ENCODE results near the gene SCARB1.

The SCARB1 gene

DNA sequence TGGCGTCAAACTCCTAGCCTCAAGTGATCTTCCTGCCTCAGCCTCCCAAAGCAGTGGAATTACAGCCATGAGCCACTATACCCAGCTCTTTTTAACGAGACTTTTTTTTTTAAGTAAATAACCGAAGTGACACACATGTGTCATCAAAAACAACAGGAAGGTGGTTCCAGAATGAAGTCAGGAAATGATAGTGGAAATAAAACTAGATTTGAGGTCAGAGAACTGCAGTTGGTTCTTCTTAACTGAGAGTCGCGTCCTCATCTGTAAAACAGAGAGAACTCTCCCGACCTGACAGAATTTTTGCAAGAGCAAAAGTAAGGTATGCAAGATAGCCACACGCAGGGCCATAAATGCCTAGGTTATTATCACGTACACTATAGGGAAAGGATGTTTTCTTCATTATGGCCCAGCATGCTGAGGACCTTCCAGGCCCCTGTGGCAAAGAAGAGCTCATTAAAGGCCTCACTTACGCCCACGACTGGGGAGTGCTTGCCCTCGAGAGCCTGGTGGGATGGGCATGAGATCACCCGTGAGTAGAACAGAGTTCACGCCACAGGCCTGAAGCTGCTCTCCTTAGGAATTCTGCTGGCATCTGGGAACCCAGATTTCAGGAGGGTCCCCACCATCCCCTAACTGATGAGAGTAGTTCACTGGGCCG lies 67.2 kb downstream of the SCARB1 start:
- no peak overlapping the region for H3K4me3 ChIP-seq (ENCODE audit: control insufficient read depth, low read depth, low read length)
- DNase-seq (ENCODE audit: low read depth), result no peak
- TF ChIP-seq, protein P1, sequence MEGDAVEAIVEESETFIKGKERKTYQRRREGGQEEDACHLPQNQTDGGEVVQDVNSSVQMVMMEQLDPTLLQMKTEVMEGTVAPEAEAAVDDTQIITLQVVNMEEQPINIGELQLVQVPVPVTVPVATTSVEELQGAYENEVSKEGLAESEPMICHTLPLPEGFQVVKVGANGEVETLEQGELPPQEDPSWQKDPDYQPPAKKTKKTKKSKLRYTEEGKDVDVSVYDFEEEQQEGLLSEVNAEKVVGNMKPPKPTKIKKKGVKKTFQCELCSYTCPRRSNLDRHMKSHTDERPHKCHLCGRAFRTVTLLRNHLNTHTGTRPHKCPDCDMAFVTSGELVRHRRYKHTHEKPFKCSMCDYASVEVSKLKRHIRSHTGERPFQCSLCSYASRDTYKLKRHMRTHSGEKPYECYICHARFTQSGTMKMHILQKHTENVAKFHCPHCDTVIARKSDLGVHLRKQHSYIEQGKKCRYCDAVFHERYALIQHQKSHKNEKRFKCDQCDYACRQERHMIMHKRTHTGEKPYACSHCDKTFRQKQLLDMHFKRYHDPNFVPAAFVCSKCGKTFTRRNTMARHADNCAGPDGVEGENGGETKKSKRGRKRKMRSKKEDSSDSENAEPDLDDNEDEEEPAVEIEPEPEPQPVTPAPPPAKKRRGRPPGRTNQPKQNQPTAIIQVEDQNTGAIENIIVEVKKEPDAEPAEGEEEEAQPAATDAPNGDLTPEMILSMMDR (IDR thresholded peaks at IDR 0.05; ENCODE audit: control insufficient read depth, insufficient read depth, low read depth, low read length, missing control alignments), result no peak

DNA sequence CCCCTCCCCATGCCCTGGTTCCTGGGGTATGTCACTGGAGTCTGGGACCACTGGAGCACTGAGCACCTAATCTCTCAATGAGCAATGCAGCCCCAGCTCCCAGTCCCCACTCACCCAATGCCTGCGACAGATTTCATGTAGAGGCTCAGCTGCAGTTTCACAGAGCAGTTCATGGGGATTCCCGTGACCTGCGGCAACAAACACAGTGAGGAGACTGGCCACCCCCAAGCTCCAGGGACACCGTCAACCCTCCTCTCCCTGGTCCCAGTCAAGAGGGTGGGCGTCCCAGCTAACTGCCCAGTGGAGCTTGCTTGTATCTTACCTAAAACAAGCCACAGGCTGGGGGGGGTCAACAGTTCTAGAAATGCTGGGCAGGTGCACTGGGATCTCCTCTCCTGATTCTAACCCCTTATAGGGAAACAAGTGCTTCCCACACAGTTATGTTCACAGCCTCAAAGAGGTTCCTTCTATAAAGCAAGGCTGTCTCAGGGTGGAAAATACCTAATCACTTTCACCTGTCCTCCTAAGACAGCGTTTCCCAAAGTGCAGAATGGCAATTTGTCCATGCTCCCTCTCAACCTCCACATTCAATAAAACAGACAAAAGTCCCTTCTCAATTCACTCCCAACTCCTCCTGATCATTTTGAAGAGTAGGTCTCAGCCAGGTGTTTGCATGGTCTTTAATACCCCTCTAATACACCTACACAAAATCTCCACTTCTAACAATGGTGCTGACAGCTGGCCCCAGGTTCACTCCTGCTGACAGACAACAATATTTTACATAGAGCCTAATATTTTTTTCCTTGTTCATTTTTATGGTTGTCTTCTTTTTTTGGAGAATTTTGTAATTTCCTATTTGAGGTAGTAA lies 68.3 kb downstream of the SCARB1 start:
- DNase-seq (ENCODE audit: low read depth), result no peak
- TF ChIP-seq, protein P1 (IDR thresholded peaks at IDR 0.05; ENCODE audit: control insufficient read depth, insufficient read depth, low read depth, low read length, missing control alignments), result no peak
- no peak overlapping the region for H3K4me3 ChIP-seq (ENCODE audit: control insufficient read depth, low read depth, low read length)

DNA sequence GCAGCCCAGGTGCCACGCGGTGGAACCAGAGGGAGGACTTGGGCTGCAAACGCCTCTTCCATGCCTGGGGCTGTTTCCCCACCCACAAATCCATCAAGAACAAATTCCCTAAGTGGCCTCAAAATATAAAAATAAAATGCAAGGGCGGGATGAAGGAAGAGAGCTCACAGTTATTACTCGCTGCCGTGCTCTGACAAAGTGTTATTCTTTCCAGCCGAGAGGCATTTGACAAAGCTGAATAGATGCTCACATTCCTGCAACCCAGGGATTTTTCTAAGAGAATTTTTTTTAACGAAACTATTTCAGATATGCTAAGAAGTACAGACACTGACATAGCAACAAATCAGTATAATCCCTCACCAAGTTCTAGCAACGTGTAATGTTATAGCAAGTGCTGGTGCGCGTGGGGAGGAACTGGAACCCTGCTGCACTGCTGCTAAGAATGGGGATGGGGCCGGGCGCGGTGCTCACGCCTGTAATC lies 70.7 kb downstream of the SCARB1 start:
- DNase-seq (ENCODE audit: low read depth), result no peak
- no peak overlapping the region for H3K4me3 ChIP-seq (ENCODE audit: control insufficient read depth, low read depth, low read length)
- TF ChIP-seq, protein P1 (IDR thresholded peaks at IDR 0.05; ENCODE audit: control insufficient read depth, insufficient read depth, low read depth, low read length, missing control alignments), result no peak

DNA sequence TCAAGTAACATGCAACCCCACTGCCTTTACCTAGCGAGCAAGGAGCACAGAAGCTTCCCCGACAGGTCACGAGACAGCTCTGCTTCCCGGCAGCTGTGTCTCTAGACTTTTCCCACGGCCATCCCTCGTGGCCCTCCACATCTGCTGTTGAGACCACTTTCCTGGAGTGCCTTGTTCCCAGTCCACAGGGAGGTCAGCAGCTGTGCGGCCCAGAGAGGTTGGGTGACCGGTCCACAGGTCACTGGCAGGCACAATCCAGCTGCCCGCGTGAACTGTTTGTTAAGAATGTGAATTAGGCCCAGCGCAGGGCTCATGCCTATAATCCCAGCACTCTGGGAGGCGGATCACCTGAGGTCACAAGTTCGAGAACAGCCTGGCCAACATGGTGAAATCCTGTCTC lies 71.5 kb downstream of the SCARB1 start:
- TF ChIP-seq, protein P1 (IDR thresholded peaks at IDR 0.05; ENCODE audit: control insufficient read depth, insufficient read depth, low read depth, low read length, missing control alignments), result no peak
- no peak for DNase-seq (ENCODE audit: low read depth)
- no peak overlapping the region for H3K4me3 ChIP-seq (ENCODE audit: control insufficient read depth, low read depth, low read length)

DNA sequence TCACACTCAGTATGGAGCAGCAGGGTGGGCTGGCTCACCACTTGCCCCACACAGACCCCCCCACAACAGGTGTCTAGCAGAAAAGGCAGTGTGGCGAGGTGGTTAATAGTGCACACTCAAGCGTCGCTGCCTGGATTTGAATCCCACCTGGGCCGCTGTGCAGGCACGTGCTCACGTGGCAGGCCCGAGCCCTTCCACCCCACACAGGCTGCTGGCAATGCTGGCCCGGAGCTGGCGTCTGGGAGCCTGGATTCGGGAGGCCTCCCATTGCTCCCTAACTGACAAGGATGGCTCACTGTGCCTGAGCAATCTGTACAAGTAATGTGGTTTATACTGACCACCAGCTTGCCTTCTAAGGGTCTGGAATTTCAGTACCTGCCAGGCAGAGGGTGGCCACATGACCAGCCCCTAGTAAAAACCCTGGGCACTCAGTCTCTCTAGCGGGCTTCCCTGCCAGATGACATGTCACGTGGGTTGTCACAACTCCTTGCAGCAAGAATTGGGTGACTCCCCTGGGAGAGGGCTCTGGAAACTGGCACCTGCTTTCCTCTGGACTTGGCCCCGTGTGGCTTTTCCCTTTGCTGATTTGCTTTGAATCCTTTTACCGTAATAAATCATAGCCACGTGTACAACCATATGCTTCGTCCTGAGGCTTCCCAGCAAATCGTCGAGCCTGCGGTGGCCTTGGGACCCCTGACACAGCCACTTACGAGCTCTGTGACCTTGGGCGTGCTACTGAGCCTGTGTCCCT lies 72.8 kb downstream of the SCARB1 start:
- TF ChIP-seq, protein P1 (IDR thresholded peaks at IDR 0.05; ENCODE audit: control insufficient read depth, insufficient read depth, low read depth, low read length, missing control alignments), result no peak
- H3K4me3 ChIP-seq (ENCODE audit: control insufficient read depth, low read depth, low read length), result no peak overlapping the region

DNA sequence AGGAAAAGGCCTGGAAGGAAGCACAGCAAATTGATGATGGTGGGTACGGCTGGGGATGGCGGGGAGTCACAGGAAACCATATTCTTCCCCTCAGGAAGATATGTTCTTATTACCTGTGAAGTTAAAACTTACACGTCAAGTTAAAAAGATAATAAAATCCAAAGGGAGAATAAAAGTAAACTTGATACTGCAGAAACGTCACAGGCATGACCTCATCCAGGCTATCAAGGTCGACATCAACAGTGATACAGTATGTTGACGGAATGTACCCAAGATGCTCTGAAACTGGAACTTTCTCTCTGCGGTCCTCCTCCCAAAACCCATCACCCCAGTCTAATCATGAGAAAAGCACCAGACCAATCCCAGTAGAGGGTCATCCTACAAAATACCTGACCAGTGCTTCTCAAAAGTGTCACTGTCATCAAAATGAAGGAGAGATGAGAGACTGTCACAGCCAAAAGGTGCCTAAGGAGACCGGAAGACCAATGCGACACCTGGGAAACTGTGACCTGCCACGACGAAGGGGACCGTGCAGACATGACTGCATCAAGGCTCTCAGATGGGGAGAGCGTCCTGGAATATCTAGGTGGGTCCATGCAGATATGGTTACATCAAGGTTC lies 74.6 kb downstream of the SCARB1 start:
- TF ChIP-seq, protein P1 (IDR thresholded peaks at IDR 0.05; ENCODE audit: control insufficient read depth, insufficient read depth, low read depth, low read length, missing control alignments), result no peak
- no peak for DNase-seq (ENCODE audit: low read depth)
- no peak overlapping the region for H3K4me3 ChIP-seq (ENCODE audit: control insufficient read depth, low read depth, low read length)

More for the DNA sequence above, 72.8 kb downstream of the SCARB1 start:
- no peak for DNase-seq (ENCODE audit: low read depth)
